Measurements from ENCODE around the gene ADGRG3. TPM values are rescaled to one million over a fixed set of nuclear protein-coding genes. Genes with fewer than 3 reads are reported as not detected.

Gene ADGRG3
- total and polyA plus RNA-seq, 10 of the 15 experiments (the other 5 are each of a cell fraction or from before 2014, with no cell fraction given): 0.10 to 0.11 (median 0.10) TPM; not detected in 7

DNA sequence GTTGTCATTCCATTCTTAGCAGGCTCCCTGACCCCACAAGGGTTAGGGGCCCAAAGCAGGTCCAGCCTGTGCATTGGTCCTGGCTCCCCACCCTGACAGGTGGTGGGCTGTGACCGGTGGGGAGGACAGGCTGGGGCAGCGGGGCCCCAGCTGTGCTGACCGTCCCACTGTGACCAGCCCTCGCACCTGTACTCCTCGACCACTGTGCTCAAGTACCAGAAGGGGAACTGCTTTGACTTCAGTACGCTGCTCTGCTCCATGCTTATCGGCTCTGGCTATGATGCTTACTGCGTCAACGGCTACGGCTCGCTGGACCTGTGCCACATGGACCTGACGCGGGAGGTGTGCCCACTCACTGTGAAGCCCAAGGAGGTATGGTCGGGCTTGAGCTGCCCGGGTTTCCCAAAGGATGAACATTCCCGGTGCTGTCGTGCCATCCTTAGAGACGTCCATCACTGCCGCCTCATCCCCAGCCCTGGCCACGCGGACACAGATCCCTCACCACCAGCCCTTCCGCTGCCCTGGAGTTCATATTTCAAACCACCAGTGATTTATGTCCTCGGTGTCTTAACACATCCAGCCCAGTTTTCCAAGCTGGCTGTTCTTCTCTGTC lies 33.8 kb downstream of the ADGRG3 start:
- Histone ChIP-seq H3K4me2 (ENCODE audit: control insufficient read depth, insufficient read depth) (no peak overlapping the region), H3K9me3 (replicated peaks; ENCODE audit: control insufficient read depth, insufficient read depth, low read length) (no peaks in the 10 kb centered on the region), H3K27ac (ENCODE audit: control insufficient read depth, insufficient read depth) (no peak overlapping the region), H3K36me3 (ENCODE audit: control insufficient read depth in 2 of 2, insufficient read depth in 2 of 2, low read length in 1 of 2) (no peaks in the 10 kb centered on the region), H3K79me2 (ENCODE audit: control insufficient read depth, insufficient read depth, low read length) (no peaks in the 10 kb centered on the region), H2AFZ (ENCODE audit: control insufficient read depth, low read depth, low read length) (no peak overlapping the region), H3K9ac (ENCODE audit: control insufficient read depth, insufficient read depth, low read length) (no peak overlapping the region), H4K20me1 (ENCODE audit: control insufficient read depth, insufficient read depth) (no peaks in the 10 kb centered on the region), H3K4me3 (no peak overlapping the region), H3K27me3 (replicated peaks in 1 of 2; ENCODE audit: control insufficient read depth in 2 of 2, insufficient read depth in 2 of 2, low read length in 1 of 2) (no peaks in the 10 kb centered on the region; a peak in 1 of 4 replicates), H3K4me1 (ENCODE audit: control insufficient read depth, insufficient read depth, low read length) (no peaks in the 10 kb centered on the region)
- WGBS (ENCODE audit: insufficient coverage, insufficient replicate concordance, low lambda C conversion rate, missing lambda C conversion rate): 47% methylated on average over 23 of the region's 23 CpGs
- intact Hi-C loops (cut with micrococcal nuclease; ENCODE audit: unreplicated experiment) (no loop called here), in situ Hi-C loops (cut with MboI) (no loop called here)
- ChIA-PET POLR2A (no interaction called here), SMC1A (ENCODE audit: uncharacterized antibody, unreplicated experiment) (no interaction called here), RAD21 (ENCODE audit: unreplicated experiment) (no interaction called here), CTCF (interaction anchor here (0.7 kb wide), 1 partner anchor 31 kb away, joined by 3 read pairs; no protein-coding TSS in a partner anchor)
- DNase-seq (ENCODE audit: low read depth, low spot score) (no peak), FAIRE-seq (no peak), ATAC-seq (no peak)
- no TSS peak for BruUV-seq (replicated peaks)
- TF ChIP-seq ZNF274 (IDR thresholded peaks at IDR 0.05; ENCODE audit: insufficient read depth, insufficient read length): no peak
- no peak for TF ChIP-seq CBX3 (IDR thresholded peaks at IDR 0.05; ENCODE audit: borderline replicate concordance, low read depth)
- no peak for TF ChIP-seq SMAD5 (IDR thresholded peaks at IDR 0.05; ENCODE audit: low read depth)
- no peak for TF ChIP-seq RFX5 (IDR thresholded peaks at IDR 0.05; ENCODE audit: low read depth, low read length)
- TF ChIP-seq, protein P1, sequence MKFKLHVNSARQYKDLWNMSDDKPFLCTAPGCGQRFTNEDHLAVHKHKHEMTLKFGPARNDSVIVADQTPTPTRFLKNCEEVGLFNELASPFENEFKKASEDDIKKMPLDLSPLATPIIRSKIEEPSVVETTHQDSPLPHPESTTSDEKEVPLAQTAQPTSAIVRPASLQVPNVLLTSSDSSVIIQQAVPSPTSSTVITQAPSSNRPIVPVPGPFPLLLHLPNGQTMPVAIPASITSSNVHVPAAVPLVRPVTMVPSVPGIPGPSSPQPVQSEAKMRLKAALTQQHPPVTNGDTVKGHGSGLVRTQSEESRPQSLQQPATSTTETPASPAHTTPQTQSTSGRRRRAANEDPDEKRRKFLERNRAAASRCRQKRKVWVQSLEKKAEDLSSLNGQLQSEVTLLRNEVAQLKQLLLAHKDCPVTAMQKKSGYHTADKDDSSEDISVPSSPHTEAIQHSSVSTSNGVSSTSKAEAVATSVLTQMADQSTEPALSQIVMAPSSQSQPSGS (IDR thresholded peaks at IDR 0.05; ENCODE audit: low read length): no peak
- TF ChIP-seq ZBED1 (IDR thresholded peaks at IDR 0.05; ENCODE audit: borderline replicate concordance): no peak
- no peak for TF ChIP-seq CHD4 (IDR thresholded peaks at IDR 0.05)
- no peak for TF ChIP-seq HDGF (IDR thresholded peaks at IDR 0.05)
- no peak for TF ChIP-seq ZNF622 (IDR thresholded peaks at IDR 0.05)
- TF ChIP-seq IKZF1 (conservative IDR thresholded peaks at IDR 0.05): no peak
- TF ChIP-seq, protein P2, sequence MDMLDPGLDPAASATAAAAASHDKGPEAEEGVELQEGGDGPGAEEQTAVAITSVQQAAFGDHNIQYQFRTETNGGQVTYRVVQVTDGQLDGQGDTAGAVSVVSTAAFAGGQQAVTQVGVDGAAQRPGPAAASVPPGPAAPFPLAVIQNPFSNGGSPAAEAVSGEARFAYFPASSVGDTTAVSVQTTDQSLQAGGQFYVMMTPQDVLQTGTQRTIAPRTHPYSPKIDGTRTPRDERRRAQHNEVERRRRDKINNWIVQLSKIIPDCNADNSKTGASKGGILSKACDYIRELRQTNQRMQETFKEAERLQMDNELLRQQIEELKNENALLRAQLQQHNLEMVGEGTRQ (IDR thresholded peaks at IDR 0.05; ENCODE audit: borderline replicate concordance, low read depth, low read length): no peak
- no peak for TF ChIP-seq CBFB (IDR thresholded peaks at IDR 0.05; ENCODE audit: low read depth)
- TF ChIP-seq, protein P3, sequence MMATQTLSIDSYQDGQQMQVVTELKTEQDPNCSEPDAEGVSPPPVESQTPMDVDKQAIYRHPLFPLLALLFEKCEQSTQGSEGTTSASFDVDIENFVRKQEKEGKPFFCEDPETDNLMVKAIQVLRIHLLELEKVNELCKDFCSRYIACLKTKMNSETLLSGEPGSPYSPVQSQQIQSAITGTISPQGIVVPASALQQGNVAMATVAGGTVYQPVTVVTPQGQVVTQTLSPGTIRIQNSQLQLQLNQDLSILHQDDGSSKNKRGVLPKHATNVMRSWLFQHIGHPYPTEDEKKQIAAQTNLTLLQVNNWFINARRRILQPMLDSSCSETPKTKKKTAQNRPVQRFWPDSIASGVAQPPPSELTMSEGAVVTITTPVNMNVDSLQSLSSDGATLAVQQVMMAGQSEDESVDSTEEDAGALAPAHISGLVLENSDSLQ (IDR thresholded peaks at IDR 0.05): no peak
- TF ChIP-seq RBBP5 (conservative IDR thresholded peaks at IDR 0.05): no peak
- no peak for TF ChIP-seq FOS (IDR thresholded peaks at IDR 0.05; ENCODE audit: borderline replicate concordance, extremely low read depth, insufficient read length)
- no peak for TF ChIP-seq NR2C2 (IDR thresholded peaks at IDR 0.05; ENCODE audit: borderline replicate concordance, control insufficient read depth, insufficient read length, low read depth)
